GM18508 (cell line): ENCODE measurements around the gene WNT1.

Source experiments
- ATAC-seq: cut with Tn5 transposase; IDR thresholded peaks from one replicate; pipeline ENCODE4 v1.9.1; 2021; ENCODE audit warnings: moderate number of reproducible peaks; ENCODE audit not compliant: insufficient read depth, unreplicated experiment

WNT1 gene

GRCh38 chr12:48979602-48980388 lies 1.7 kb downstream of the WNT1 start:
- no peak for ATAC-seq

DNA sequence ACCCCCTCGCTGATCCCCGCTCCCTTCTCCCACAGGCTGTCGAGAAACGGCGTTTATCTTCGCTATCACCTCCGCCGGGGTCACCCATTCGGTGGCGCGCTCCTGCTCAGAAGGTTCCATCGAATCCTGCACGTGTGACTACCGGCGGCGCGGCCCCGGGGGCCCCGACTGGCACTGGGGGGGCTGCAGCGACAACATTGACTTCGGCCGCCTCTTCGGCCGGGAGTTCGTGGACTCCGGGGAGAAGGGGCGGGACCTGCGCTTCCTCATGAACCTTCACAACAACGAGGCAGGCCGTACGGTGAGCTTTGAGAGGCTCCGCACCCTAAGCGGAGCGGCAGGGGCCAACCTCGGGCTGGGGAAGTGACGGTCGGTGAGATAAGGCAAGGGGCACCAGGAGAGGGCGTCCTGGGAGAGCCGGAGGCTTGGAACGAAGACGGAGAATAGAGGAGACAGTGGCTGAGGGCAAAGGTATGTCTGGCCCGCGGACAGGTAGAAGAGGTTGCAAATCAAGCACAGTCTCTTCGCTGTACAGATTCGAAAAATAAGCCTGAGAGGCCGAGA lies 2.3 kb downstream of the WNT1 start:
- ATAC-seq = no peak

- no peak for ATAC-seq
Observed at GRCh38 chr12:48980953-48981756, 3.0 kb downstream of the WNT1 start.

DNA sequence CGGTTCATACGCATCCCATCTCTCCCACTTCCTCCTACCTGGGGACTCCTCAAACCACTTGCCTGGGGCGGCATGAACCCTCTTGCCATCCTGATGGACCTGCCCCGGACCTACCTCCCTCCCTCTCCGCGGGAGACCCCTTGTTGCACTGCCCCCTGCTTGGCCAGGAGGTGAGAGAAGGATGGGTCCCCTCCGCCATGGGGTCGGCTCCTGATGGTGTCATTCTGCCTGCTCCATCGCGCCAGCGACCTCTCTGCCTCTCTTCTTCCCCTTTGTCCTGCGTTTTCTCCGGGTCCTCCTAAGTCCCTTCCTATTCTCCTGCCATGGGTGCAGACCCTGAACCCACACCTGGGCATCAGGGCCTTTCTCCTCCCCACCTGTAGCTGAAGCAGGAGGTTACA lies 3.6 kb downstream of the WNT1 start:
- no peak for ATAC-seq

DNA sequence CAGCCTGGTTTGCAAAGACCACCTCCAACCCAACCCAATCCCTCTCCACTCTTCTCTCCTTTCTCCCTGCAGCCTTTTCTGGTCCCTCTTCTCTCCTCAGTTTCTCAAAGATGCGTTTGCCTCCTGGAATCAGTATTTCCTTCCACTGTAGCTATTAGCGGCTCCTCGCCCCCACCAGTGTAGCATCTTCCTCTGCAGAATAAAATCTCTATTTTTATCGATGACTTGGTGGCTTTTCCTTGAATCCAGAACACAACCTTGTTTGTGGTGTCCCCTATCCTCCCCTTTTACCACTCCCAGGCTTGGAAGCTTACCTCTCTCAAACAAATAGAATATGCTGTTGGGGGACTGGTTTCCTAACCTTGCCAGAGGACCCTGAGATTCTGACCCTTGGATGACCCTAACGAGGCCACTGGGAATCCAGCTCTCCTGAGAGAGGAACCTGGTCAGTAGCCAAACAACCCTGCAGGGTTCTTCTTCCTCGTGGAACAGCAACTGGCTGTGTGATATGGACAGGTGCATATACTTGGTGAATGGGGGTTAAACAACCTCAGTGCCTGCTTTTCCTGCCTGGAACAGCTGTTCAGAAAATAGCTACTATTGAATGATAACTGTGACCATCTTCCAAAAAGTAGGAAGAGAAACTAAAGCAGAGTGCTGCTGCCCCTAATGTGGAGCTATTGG lies 4.4 kb downstream of the WNT1 start:
- ATAC-seq = no peak

- ATAC-seq = no peak
Observed at GRCh38 chr12:48985475-48985897, 7.4 kb downstream of the WNT1 start.

DNA sequence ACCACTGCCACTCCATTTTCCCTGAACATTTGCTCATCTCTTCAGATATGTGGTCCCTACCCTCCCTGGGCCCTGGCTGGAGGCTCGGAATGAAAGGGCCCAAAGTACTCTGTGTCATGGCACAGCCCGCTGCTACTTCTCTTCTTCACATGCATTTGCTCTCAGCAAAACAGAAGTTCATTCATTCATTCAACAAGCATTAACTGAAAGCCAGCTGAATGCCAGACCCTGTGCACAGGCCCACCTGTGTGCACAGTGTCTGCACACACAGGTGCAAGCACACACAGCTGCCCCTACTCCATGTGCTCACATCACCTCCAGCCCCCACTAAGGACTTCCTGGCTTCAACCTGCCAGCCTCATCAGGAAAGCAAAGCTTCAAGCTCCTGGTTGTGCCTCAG lies 7.8 kb downstream of the WNT1 start:
- ATAC-seq = no peak

DNA sequence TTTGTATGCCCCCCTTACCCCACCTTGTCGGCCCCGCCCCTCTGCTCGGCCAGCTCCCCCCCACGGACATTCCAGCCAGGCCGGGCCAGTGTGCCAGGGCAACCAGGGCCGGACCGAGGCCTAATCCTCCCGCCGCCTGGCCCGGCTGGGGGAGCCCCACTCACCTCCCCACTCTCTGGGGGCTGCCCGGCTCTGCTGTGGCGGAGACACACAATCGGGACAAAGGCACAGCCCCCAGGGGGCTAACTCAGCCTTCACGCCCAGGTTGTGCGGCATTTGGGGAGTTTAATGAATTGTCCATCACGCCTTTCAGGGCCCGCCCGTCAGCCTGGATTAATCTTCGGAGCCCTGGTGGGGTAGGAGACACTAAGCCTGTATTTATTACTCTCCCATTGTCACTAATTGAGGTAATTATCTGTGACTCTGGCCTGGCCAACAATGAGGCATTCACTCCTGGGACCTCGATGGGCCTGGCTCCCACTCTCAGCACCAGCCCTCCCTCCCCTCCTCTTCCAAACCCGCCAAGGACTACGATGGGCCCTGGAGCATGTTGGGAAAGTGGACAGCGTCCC lies 8.7 kb downstream of the WNT1 start:
- no peak for ATAC-seq

DNA sequence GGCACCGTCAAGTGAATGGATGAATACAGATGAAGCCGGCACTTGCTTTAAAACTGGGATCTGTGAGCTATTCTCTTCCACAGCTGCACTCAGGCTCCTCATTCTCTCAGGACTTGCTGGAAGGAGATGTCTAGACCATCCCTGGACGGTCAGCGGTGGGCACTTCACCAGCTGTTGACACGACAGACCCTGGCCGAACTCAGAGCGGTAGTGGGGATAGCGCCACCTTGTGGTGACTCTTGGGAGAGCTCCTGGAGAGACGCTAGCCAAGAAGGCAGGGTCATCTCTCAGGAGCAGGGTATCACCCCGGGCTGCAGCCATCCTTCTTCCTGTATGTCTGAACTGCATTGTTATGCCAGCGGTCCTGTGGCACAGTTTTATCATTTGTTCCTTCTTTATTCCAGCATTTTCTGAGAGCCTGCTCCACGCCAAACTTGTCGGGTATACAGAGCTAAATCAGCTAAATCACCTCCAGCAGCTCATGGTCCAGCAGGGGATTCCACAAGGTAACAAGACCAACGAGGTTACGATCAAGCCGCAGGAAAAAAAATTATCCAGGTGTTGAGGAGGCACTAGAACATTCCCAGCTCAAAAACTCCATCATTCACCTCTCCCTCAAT lies 10.0 kb downstream of the WNT1 start:
- no peak for ATAC-seq

DNA sequence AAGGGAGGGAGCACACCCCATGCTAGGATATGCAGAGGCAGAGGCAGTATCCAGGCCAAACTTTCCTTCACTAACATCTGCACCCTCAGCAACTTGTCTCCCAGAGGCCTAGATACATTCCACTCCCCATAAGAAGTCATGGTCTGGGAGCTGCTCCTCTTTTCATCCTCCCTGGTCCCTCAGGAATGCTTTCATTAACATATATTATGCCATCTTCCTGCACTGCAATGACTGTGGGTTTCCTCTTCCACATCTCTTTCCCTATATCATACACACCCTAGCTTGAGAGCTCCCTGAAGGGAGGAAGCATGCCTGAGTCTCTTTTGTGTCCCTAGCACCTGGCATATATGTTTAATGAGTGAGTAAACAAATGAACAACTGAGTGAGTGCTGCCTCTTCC lies 12.4 kb downstream of the WNT1 start:
- no peak for ATAC-seq

DNA sequence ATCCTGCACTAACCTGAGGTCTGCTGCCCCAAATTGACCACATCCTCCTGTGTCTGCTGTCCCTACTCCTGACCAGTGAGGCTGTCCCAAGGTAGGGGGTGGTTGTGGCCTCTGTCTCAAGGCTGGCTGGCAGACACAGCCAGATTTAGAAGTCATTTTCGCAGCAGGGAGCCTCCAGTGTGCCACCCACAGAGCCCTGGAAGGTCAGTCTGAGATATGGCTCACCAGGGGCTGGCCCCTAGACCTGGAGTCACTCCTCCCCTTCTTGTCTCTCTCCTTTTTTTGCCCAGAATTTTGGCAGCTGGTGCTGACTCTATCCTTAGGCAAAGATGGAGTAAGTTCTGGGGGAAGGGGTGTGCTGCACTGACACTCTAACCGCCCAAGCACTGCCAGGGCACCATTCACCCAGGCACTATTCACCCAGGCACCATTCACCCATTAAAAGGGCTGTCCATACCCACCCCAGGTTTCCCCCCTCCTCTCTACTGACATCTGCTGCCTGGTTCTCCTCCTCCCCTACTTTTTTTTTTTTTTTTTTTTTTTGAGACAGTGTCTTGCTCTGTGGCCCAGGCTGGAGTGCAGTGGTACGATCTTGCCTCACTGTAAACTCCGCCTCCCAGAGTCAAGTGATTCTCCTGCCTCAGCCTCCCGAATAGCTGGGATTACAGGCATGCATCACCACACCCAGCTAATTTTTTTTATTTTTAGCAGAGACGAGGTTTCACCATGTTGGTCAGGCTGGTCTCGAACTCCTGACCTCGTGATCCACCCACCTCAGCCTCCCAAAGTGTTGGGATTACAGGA lies 13.3 kb downstream of the WNT1 start:
- ATAC-seq = no peak

- ATAC-seq = no peak
Observed at GRCh38 chr12:48993787-48994186, 15.7 kb downstream of the WNT1 start.

DNA sequence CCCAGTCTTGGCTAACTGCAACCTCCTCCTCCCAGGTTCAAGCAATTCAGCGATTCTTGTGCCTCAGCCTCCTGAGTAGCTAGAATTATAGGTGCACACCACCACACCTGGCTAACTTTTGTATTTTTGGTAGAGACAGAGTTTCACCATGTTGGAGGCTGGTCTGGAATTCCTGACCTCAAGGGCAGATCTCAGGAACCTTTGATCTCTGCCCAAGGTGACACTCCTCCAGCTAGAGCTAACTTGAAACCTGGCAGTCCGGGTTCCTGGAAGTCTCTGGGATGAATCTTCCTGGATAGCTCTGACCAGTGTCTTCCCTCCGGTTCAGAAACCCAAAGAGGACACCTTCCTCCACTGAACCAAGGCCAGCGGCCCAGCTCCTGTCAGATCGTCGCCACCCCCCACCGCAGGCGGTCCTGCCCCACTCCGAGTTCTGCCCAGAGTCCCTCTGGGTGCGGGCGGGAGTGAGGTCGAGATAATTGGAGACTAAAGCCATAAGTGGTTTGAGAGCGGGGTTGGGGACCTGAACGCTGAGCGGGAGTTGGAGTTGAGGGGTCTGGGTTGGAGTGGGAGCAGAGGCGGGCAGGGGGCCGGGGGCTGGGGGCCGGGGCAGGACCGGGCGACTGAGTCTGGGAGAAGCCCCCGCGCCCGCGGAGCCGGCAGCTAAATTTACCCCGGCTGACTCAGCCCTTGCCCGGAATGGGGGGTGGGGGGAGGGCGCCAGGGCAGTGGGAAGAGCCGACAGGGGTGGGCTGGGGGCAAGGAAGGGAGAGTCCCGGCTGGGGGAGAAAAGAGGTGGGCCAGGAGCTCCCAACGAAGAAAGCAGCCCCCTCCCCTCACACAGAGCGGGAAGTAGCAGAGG lies 16.3 kb downstream of the WNT1 start:
- no peak for ATAC-seq

DNA sequence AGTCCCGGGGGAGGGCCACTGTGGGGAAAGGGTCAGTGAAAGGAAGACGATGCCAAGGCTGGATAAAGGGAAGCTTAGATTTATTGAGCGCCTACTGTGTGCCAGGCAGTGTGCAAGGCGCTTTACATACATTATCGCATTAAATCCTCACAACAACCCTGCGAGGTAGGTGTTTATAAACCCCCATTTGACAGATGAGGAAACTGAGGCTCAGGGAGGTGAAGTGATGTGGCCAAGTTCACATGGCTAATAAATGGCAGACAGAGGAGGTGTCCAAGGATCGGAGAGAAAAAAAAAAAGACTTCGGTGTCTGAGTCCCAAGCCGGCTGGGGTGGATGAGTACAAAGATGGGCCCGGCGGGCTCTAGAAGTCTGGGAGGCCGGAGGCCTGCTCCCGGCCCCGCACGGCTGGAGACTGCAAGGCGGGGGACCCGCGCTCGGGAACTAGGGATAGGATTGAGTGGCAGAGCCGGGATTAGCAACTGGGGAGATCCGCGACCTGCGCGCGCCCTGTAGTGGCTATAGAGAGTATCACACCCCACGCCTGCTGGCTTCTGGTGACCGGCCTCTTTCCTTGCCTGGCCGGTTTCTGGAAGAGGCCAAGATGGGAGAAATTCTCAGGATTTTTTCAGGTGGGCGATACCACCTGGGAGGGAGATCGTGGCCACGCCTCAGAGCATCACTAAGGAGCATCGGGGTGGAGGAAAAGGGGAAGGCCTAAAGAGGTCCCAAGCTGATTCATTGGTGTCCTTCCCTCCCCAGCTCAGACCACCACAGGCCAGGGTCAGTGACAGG lies 17.2 kb downstream of the WNT1 start:
- no peak for ATAC-seq

DNA sequence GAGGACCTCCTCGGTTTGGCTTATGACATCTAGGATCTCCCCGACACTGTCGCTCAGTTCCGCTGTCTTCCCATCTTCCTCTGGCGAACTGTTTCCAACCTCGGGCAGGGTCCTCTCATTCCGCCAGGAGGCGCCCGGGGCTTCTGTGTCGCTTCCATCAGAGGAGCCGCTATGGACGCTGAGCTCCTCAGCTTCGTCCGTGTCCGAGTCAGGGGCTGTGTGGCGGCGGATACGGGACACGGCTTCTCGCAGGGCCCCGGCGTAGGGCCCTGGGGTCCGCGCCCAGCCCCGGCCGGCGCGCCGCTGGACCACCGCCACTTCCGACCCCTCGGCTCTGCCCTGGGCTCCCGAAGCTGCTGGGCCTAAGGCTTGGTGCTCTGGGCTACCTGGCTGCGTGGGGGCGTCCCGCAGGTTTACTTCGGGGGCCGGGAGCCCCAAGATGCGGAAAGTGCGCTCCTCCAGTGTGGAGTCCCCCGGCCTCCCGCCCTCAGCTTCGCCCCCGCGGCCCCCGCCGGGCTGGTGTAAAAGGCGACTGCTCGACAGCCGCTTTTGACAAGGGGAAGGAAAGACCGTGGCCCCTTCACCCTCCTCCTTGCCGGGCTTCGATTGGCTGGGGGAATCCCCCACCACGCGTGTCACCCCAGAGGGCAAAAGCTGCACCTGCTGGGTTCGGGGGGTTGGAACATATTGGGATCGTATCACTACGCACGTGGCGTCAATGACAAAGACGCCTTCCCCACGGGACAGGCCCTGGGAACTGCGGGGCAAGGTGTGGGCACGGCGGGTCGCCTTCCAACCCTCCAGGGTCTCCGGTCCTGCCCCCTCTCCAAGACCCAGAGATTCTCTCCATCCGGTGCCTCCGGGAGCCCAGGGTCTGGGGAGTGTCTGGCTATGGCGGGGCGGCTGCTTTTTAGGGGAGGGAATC lies 18.9 kb downstream of the WNT1 start:
- ATAC-seq = no peak

GRCh38 chr12:48997719-48998496 lies 19.8 kb downstream of the WNT1 start:
- no peak for ATAC-seq
